HFFc6 (cell line): ENCODE results near the gene PMEPA1. TPM values are rescaled to one million over a fixed set of nuclear protein-coding genes. Genes with fewer than 3 reads are reported as not detected.

Experiments
- DNase-seq: peaks from one replicate; pipeline ENCODE4 v3.0.0-alpha.2; 2018
- H3K27ac Mint-ChIP-seq: 2 replicates; pipeline ENCODE4 v1.8.0; 2020; ENCODE audit warnings: mild to moderate bottlenecking, mixed read lengths
- H3K27me3 Mint-ChIP-seq: 2 replicates; pipeline ENCODE4 v1.8.0; 2021; ENCODE audit warnings: mild to moderate bottlenecking, moderate library complexity, mixed read lengths; ENCODE audit not compliant: insufficient read depth
- H3K36me3 Mint-ChIP-seq: 2 replicates; pipeline ENCODE4 v1.8.0; 2021; ENCODE audit warnings: low read depth, mixed read lengths
- H3K4me1 Mint-ChIP-seq: 2 replicates; pipeline ENCODE4 v1.8.0; 2020; ENCODE audit warnings: low read depth, mixed read lengths
- H3K4me3 Mint-ChIP-seq: 2 replicates; pipeline ENCODE4 v1.8.0; 2020; ENCODE audit warnings: mild to moderate bottlenecking, moderate library complexity, mixed read lengths
- H3K9me3 Mint-ChIP-seq: 2 replicates; pipeline ENCODE4 v1.8.0; 2020; ENCODE audit warnings: mild to moderate bottlenecking, mixed read lengths
- CTCF ChIP-seq: fragments of 200-600 bp; sonication (generic); IDR thresholded peaks from 2 replicates; pipeline ENCODE4 v1.5.0; 2021; ENCODE audit warnings: antibody characterized with exemption, mild to moderate bottlenecking
- total RNA-seq, 6 experiments: library from RNA; stranded (reverse); fragmentation: NEBNext Ultra II Directional; extraction: Animal tissue kit (Norgen Biotek cat#: 25700); gene quantifications; 2 replicates in 1 of 6; 3 replicates in 5 of 6; pipeline ENCODE4 v1.2.3, GENCODE V29; 2021

The PMEPA1 gene
- total RNA-seq, 6 experiments from 2014 or later, result 4.7 to 8.0 (median 5.3) TPM

- H3K36me3 Mint-ChIP-seq, result no peaks in the 10 kb centered on the region
- DNase-seq, result peak; percentile 39
- no peak overlapping the region for H3K27ac Mint-ChIP-seq
- H3K4me3 Mint-ChIP-seq, result no peak overlapping the region
- H3K9me3 Mint-ChIP-seq, result no peaks in the 10 kb centered on the region
- TF ChIP-seq CTCF, result peak; percentile 91
- H3K27me3 Mint-ChIP-seq, result peaks cover 24% of the 10 kb centered on the region
- H3K4me1 Mint-ChIP-seq, result peaks cover 9% of the 10 kb centered on the region
Measured at GRCh38 chr20:57622579-57623381, 87.0 kb downstream of the PMEPA1 start.

- peaks cover 27% of the 10 kb centered on the region for H3K27me3 Mint-ChIP-seq
- no peaks in the 10 kb centered on the region for H3K36me3 Mint-ChIP-seq
- H3K27ac Mint-ChIP-seq, result no peak overlapping the region
- H3K4me1 Mint-ChIP-seq, result peaks cover 7% of the 10 kb centered on the region
- no peak for TF ChIP-seq CTCF
- H3K4me3 Mint-ChIP-seq, result no peak overlapping the region
- H3K9me3 Mint-ChIP-seq, result no peaks in the 10 kb centered on the region
- no peak for DNase-seq
Measured at GRCh38 chr20:57622201-57622570, 87.6 kb downstream of the PMEPA1 start.

- no peak overlapping the region for H3K4me3 Mint-ChIP-seq
- no peaks in the 10 kb centered on the region for H3K9me3 Mint-ChIP-seq
- peaks cover 32% of the 10 kb centered on the region for H3K27me3 Mint-ChIP-seq
- H3K27ac Mint-ChIP-seq, result no peak overlapping the region
- H3K4me1 Mint-ChIP-seq, result peaks cover 7% of the 10 kb centered on the region
- no peak for TF ChIP-seq CTCF
- DNase-seq, result no peak
- no peaks in the 10 kb centered on the region for H3K36me3 Mint-ChIP-seq
Measured at GRCh38 chr20:57621421-57622200, 88.2 kb downstream of the PMEPA1 start.

GRCh38 chr20:57620999-57621398 lies 88.8 kb downstream of the PMEPA1 start:
- H3K27me3 Mint-ChIP-seq, result peaks cover 34% of the 10 kb centered on the region
- H3K9me3 Mint-ChIP-seq, result no peaks in the 10 kb centered on the region
- no peak for TF ChIP-seq CTCF
- H3K4me1 Mint-ChIP-seq, result peaks cover 7% of the 10 kb centered on the region
- H3K4me3 Mint-ChIP-seq, result no peak overlapping the region
- H3K27ac Mint-ChIP-seq, result no peak overlapping the region
- no peak for DNase-seq
- H3K36me3 Mint-ChIP-seq, result no peaks in the 10 kb centered on the region

- Mint-ChIP-seq H3K4me1 (peaks cover 7% of the 10 kb centered on the region), H3K27ac (no peak within 1 kb of the TSS), H3K4me3 (no peak within 1 kb of the TSS), H3K36me3 (no peaks in the 10 kb centered on the region), H3K9me3 (no peaks in the 10 kb centered on the region), H3K27me3 (peaks cover 40% of the 10 kb centered on the region)
- no peak for TF ChIP-seq CTCF
- no peak for DNase-seq
Measured at GRCh38 chr20:57620274-57620990, 89.4 kb downstream of the PMEPA1 start, which contains the start of gene ZBP1. Gene ZBP1, minus strand, starts transcription at chr20:57620426. Its CDS starts 131 bp downstream, at chr20:57620295.
